SK-N-MC (cell line): Measurements from ENCODE around the gene MBNL2.

ENCODE experiments used
- EZH2 ChIP-seq: fragments of 200-600 bp; sonication (generic); IDR thresholded peaks from one replicate; pipeline ENCODE4 v1.6.1; 2017; ENCODE audit warnings: antibody characterized with exemption
- POLR2AphosphoS5 ChIP-seq: IDR thresholded peaks from 2 replicates; pipeline ENCODE4 v1.6.1; 2012; ENCODE audit warnings: mild to moderate bottlenecking, low read depth, low read length, borderline replicate concordance

- TF ChIP-seq EZH2 = no peak
- TF ChIP-seq POLR2AphosphoS5 = no peak
Observed at GRCh38 chr13:97411984-97412383, 189.9 kb downstream of the MBNL2 start.
